Omental fat pad (tissue), 4 donors: ENCODE measurements around the gene MOAP1. TPM values are rescaled to one million over a fixed set of nuclear protein-coding genes. Genes with fewer than 3 reads are reported as not detected.
A peak's percentile ranks its signal among the peaks of the same experiment; 100 is the strongest.
"Not testable (repeated sequence)": the region's sequence is repeated elsewhere in the genome, so short reads cannot be mapped to it uniquely, and the experiment has no call there.

ENCODE experiments used
- ATAC-seq: fragments of 150-250 bp; one replicate; pipeline ENCODE4 v1.9.1; 2016; ENCODE audit warnings: mild to moderate bottlenecking, moderate library complexity; ENCODE audit not compliant: low FRiP score
- DNase-seq: peaks from one replicate; pipeline ENCODE4 v3.0.0-alpha.2; 2019; ENCODE audit warnings: low spot score
- CTCF ChIP-seq, 3 donors: fragments of 450-650 bp; IDR thresholded peaks; one replicate each; pipeline ENCODE4 v1.5.1; 2016 to 2017; ENCODE audit warnings: antibody characterized with exemption in 3 of 3, mild to moderate bottlenecking in 3 of 3, moderate library complexity in 2 of 3
- total RNA-seq, 4 donors: library from RNA; depleted of rRNA; stranded (reverse); fragments of >200 nt; gene quantifications; one replicate each; pipeline ENCODE4 v1.1.0, GENCODE V29; 2016

The MOAP1 gene
- total RNA-seq, 4 donors from 2014 or later, result 18.0 to 29.6 (median 24.3) TPM

- no peak for DNase-seq
- ATAC-seq, result no peak
- TF ChIP-seq CTCF (IDR thresholded peaks at IDR 0.05), result no peak
These were observed 1.8 kb upstream of the MOAP1 start for GRCh38 chr14:93186466-93186865.

GRCh38 chr14:93185349-93185720 is 638 bp upstream of the MOAP1 start:
- DNase-seq, result no peak
- ATAC-seq, result no peak
- TF ChIP-seq CTCF (IDR thresholded peaks at IDR 0.05), result no peak

- DNase-seq, result no peak
- no peak for ATAC-seq
- TF ChIP-seq CTCF (IDR thresholded peaks at IDR 0.05), result no peak
These were observed 940 bp downstream of the MOAP1 start for GRCh38 chr14:93183596-93184317.

GRCh38 chr14:93175492-93175891 is 9.2 kb downstream of the MOAP1 start:
- TF ChIP-seq CTCF (IDR thresholded peaks at IDR 0.05), result no peak
- DNase-seq, result no peak
- ATAC-seq, result no peak

GRCh38 chr14:93174731-93175130 is 10.0 kb downstream of the MOAP1 start:
- DNase-seq, ATAC-seq: not testable (repeated sequence)

GRCh38 chr14:93173943-93174395 is 10.7 kb downstream of the MOAP1 start:
- no peak for TF ChIP-seq CTCF (IDR thresholded peaks at IDR 0.05)
- DNase-seq (no peak), ATAC-seq (peak; percentile 83)

GRCh38 chr14:93171376-93171775 is 13.3 kb downstream of the MOAP1 start:
- DNase-seq (no peak), ATAC-seq (no peak)
- TF ChIP-seq CTCF (IDR thresholded peaks at IDR 0.05), result no peak

GRCh38 chr14:93170141-93170540 is 14.6 kb downstream of the MOAP1 start:
- not testable (repeated sequence) for DNase-seq, ATAC-seq

GRCh38 chr14:93169619-93170018 is 15.1 kb downstream of the MOAP1 start:
- not testable (repeated sequence) for ATAC-seq, DNase-seq

GRCh38 chr14:93168610-93169009 is 16.1 kb downstream of the MOAP1 start:
- ATAC-seq, DNase-seq: not testable (repeated sequence)

- not testable (repeated sequence) for DNase-seq, ATAC-seq
These were observed 19.1 kb downstream of the MOAP1 start for GRCh38 chr14:93165271-93166265.
